Measurements from ENCODE around the gene ATE1. TPM values are rescaled to one million over a fixed set of nuclear protein-coding genes. Genes with fewer than 3 reads are reported as not detected.

ATE1 gene
- total RNA-seq, 1 donor from 2014 or later: 36.9 TPM

DNA sequence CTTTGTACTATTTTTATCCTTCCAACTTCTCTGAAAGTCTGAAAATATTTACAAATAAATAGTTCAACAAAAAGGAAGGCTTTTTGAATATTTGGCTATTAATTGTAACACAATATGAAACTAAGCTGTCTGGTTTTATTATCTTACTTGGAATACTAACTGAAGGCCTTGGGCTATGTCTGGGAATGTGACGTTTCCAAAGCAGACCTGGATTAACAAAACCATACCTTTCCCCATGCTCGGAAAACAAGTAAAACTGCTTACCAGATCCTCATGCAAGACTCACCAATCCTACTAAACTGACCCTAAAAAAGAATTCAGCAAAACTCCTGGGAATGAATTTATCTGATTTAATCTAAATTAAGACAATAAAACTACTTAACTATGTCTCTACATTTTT is 116.4 kb downstream of the ATE1 start:
- DNase-seq: no peak
- ATAC-seq: no peak
- intact Hi-C loops (cut with micrococcal nuclease): no loop called here

DNA sequence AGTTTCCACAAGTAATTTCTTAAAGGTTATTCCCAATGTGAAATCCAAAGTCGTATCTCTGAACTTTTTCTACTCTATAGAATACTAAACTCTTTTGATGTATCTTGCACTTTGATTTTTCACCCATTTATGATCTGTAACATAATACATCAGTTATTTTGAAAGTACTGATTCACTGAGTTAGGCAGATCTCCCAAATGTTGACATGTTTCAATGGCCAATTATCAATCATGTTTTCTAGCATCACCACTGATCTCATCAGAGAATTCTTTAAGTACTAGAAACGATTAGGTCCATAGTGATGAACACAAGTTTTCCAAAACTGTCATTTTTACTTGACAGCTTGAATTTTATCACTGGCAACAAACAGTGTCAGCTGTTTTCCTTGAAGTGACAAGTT is 119.0 kb downstream of the ATE1 start:
- intact Hi-C loops (cut with micrococcal nuclease): no loop called here
- DNase-seq (no peak), ATAC-seq (no peak)

DNA sequence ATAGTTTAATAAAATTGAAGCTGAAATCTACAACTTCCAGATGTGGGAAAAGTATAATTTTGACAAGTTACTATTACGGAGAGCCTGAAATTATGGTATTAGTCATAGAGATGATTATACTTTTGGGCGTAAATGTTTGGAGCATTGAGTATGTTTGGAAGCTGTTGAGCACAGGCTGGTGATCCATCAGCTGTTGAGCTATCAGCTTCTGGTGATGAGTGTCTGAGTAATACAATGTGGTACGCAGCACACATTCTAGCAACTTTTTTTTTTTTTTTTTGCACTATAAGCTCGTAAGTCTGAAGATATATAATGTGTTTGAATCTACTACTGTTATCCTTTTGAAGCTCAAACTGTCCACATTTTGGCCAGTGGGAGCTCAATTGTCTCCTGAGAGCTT is 123.4 kb downstream of the ATE1 start:
- ATAC-seq: peak; percentile 57
- no peak for DNase-seq

DNA sequence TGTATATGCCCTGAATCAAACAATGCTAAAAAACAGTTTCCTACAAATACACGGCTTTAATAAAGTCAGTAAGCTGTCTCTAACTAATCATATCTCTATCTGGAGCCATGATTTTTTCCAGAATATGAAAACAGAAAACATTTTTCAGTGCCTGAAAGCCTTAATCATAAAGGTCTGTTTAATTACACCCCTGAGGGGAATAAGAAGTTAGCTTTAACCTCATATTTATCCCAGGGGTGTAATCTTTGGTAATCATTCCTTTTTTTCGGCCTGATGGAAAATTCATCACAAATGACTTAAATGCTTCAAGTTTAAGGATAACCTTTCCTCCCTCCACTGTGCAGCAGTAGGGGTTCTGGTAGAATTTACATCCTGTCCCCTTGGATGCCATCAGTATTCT is 124.2 kb downstream of the ATE1 start:
- ATAC-seq: no peak
- intact Hi-C loops (cut with micrococcal nuclease): no loop called here
- DNase-seq: no peak

More for the DNA sequence above, 123.4 kb downstream of the ATE1 start:
- intact Hi-C loops (cut with micrococcal nuclease): no loop called here

DNA sequence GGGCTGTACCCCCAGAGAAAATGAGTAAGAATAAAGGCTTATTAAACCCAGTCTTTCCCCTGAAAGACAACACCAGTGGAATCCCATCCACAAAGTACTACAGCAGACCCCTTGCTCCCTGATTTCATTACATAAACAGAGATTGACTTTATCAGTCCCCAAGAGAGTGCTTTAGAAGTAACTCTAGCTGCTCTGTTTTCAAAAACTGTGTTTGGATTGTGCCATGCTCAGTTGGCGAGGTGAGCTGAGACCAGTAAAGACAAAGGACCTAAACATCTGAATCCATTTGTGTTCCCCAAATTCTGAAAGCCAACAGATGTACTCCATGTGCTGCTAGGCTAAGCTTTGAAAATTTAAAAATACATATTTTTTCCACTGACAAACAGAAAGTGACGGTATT is 127.0 kb downstream of the ATE1 start:
- ATAC-seq: no peak
- intact Hi-C loops (cut with micrococcal nuclease): no loop called here
- DNase-seq: no peak

DNA sequence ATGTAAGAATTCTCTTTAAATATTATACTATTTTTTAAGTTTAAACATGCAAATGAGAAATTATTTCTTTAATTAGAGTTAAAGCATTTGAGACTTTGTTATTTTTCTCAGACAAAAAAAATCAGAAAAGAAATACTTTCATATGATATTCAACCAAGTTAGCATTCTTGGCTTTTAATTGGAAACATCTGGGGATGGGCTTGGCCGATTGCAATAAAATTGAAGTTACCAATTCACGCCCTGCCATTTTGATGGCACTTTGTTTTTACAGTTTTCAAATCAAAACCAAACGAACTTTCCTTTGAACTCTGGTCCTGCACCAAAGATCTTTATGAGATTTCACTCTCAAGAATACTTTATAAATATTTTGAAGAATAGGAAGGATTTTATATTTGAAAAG is 127.7 kb downstream of the ATE1 start:
- intact Hi-C loops (cut with micrococcal nuclease): no loop called here
- ATAC-seq (no peak), DNase-seq (no peak)

DNA sequence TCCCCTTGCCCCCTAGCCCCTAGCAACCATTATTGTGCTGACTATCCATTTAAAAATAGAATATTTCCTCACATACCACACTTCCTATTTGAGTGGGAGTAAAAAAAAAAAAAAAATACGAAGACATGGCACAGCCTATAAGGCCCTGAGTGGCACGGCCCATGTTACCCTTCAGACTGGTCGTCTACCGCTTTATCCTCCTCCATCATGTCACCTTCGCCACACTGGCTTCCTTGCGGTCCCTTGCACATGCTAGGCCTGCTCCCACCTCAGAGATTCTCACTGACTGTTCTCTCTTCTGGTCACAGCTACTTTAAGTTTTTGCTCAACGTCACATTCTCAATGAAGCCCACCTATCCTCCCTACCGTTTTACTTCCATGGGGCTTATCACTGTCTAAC is 130.3 kb downstream of the ATE1 start:
- DNase-seq (no peak), ATAC-seq (no peak)
- intact Hi-C loops (cut with micrococcal nuclease): no loop called here

DNA sequence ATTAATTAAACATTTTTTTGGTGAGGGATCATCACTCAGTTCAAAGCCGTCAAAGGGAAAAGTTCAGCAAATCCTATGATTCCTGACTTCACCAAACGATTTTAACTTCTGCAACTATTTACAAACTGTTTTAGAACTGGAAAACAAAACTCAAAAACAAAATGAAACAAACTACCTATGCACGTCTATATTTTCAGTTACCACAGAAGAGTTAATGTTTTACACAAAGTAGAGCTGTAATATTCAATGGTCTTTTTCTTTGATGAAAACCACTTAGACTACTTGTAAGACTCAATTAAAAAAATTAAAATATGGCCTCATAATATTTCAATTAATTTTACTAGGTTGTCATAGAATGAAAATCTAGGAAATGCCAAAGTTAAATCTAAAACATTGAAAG is 131.5 kb downstream of the ATE1 start:
- ATAC-seq (no peak), DNase-seq (no peak)
- intact Hi-C loops (cut with micrococcal nuclease): no loop called here

DNA sequence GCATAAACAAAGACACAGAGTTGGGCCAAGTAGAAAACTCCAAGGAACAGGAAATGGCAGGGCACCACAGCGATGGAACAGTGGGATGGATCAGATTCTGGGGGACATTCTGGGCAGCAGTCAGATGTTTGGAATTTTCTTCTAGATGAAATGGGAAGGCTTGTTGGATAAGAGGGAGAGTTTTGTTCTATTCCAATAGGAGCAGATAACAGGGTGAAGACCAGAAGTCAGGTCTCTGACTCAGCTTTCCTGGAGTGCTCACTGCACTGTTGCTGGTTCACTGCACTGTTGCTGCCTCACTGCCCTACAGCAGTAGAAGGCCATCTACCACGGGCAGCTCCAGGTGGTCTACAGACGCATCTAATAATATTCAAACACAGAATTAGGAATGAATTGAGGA is 135.6 kb downstream of the ATE1 start:
- intact Hi-C loops (cut with micrococcal nuclease): no loop called here
- ATAC-seq: peak; percentile 50
- DNase-seq: no peak

DNA sequence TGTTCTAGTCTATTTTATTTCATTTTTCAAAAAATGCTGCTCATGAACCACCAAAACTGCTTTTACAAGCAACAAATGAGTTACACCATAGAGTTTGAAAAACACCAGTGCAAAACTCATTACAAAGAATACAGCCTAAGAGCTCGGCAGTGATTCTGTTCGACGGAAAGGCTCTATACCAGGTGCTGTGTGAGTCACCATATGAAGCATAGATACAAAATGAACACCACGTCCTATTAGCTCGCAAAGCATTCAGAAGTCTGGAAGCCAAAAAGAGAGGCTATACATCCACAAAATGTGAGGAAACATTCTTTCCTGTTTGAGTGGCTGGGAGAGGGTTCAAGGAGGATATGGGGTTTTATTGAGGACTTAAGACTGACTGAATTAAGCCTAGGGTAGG is 136.1 kb downstream of the ATE1 start:
- intact Hi-C loops (cut with micrococcal nuclease): no loop called here
- ATAC-seq (no peak), DNase-seq (no peak)

DNA sequence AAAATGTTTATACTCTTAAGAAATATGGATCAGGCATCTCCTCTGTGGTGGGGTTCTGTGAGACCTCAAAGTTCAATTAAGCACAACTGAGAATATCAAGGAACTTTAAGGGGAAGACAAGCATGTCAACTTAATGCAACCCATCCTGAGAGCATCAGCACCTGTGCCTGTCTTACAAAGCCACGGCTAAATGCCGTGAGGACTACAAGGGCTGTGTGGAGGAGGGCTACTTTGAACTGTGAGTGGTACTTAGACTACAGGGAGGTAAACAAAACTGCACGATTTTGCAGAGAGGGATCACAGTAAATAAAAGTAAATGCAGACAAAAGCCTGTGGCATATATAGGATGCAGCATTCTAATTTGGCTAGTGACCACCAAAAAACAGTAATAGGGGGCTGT is 139.1 kb downstream of the ATE1 start:
- no peak for ATAC-seq
- intact Hi-C loops (cut with micrococcal nuclease): no loop called here

DNA sequence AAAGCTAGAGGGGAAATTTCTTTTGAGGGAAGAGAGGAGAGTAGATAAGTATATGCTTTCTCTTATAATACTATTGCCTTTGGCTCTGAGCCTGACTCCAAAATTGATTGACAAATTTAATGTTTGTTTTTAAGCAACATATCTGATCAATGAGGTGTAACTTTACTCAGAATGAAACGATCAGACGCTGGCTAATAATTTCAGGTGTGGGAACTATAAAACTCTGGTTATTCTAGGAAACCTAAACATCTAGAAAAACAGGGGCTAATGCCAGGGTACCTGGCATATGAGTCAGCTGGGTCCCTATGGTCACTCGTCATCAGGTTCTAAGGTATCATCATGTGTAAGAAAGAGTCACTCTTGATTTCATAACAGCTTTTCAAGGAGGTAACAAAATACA is 139.7 kb downstream of the ATE1 start:
- no peak for ATAC-seq
- DNase-seq: no peak
- intact Hi-C loops (cut with micrococcal nuclease): no loop called here

More for the DNA sequence above, 139.1 kb downstream of the ATE1 start:
- DNase-seq: no peak

DNA sequence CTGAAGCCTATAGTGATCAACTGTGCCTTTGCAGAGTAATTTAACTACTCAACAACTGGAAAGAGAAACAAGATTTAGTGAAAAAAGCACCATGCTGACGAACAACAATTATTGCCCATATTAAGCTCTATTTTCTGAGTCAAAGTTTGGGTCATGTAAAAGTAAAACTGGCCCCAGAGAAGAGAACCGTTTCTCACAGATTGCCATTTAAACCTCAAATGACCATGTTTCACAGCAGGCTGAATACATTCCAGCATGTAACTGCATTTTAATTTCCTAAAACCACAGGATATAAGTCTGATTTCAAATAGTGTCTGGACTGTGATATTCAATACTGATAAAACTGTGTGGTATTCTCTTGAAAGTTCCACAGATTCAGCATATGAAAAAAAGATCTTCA is 140.7 kb downstream of the ATE1 start:
- no peak for DNase-seq
- ATAC-seq: no peak
- intact Hi-C loops (cut with micrococcal nuclease): no loop called here

DNA sequence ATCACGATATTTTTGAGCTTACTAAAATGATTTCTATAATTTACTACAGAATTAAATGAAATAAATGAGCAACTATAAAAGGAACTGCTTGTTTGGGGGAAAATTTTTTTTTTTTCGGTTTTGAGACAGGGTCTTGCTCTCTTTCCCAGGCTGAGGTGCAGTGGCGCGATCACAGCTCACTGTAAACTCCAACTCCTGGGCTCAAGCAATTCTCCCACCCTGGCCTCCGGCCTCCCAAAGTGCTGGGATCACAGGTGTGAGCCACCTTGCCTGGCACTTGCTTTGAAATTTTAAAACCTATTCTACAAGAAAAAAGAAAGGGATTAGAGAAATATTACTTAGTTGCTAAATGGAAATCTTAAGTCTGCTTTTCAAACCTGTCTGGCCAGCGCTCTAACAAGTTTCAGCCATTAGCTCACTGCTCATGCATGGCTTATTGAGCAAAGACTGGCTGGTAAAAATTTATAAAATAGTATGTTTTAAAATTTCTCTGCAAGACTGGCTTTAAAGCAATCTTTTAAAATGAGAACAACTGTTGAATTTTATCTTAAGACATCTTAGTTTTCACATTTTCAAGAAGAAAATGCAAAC is 144.0 kb downstream of the ATE1 start:
- intact Hi-C loops (cut with micrococcal nuclease): no loop called here
- DNase-seq (no peak), ATAC-seq (no peak)

DNA sequence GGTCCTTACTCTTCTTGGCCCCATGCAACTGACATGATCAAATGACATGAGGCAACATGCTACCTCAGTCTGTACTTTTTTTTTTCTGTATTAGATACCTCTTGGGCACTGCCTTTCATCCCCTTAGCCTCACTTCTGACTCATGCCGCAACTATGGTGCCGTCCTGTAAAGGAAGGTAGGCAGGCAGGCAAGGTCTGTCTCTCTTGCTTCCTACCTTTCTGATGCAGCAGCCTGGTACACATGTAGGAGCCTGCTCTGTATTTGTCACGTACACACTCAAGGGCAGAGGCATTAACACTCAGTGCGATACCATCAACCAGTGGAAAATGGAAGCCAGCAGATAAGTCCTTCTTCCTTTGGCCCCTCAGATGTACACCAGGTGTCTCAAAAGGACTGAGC is 146.7 kb downstream of the ATE1 start:
- intact Hi-C loops (cut with micrococcal nuclease): no loop called here
- ATAC-seq (no peak), DNase-seq (no peak)

DNA sequence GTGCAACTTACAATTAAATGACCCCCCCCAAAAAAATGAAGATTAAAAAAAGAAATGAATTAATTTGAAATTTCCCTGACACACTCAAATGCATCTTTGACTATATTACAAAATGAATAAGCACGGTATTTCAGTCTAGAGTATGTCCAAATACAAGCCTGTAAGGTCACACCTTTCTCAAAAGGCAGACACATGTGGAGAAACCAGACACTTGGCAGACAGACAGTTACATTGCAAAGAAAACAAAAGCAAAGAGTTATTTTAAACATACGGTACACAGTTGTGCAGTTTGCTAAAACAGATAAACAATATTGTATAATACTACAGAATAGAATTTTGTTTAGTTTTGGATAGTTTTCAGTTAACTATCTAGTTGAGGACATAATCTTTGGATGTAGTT is 153.0 kb downstream of the ATE1 start:
- intact Hi-C loops (cut with micrococcal nuclease): no loop called here
- ATAC-seq: peak; percentile 47
- no peak for DNase-seq

DNA sequence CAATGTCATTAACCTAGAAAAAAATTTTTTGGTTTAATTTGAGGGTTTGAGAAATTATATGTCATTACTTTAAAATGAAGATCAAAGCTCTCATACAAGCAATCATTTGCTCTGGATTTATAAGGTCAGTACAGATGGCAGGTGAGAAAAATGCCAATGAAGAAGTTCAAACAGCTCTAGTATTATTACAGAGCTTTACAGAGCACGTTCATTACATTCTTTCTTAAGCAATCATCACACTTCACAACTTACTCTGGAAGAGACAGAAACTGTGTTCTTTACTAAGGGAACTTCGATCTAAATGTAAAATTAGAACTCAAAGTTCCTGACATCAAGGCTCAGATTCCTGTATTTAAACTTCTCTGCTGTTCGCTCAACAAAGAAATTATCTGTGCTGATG is 153.4 kb downstream of the ATE1 start:
- intact Hi-C loops (cut with micrococcal nuclease): no loop called here
- no peak for DNase-seq
- no peak for ATAC-seq

DNA sequence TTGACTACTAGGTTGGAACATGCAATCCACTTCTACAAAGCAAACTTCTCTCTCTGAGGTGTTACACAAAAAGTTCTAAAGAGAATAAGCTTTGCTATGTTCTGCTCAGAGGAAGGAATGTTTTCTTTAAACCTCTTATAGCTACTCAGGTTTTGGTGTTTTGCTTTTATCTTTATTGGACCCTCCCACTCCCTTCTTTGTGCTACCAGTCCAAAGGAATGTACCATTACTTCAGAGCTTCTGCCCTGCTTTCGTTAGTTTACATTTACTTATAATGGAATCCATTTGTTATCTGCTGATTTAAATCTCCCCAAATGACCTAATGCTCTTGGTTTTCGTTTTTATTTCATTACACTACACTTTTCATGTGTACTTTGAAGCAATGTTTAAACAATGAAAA is 154.9 kb downstream of the ATE1 start:
- ATAC-seq: no peak
- intact Hi-C loops (cut with micrococcal nuclease): no loop called here
- no peak for DNase-seq

DNA sequence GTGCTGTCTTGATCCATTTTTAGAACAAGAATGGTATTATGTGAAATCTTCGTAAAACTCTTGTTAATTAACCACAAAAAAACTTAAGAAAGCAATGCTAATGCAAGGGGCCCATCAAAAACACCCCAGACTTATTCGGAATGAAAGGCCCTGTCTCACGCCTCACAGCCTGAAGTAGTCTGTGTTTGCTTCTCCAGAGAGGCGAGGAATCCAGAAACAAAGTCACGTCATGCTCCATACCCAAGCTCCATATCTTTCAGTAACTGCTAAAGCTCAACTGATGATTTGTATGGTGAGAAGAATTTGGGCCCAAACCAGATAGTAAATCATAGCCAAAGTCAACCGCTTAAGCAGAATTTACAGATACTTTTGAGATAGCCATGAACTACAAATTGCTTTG is 155.4 kb downstream of the ATE1 start:
- intact Hi-C loops (cut with micrococcal nuclease): no loop called here
- DNase-seq: no peak
- peak; percentile 80 for ATAC-seq

DNA sequence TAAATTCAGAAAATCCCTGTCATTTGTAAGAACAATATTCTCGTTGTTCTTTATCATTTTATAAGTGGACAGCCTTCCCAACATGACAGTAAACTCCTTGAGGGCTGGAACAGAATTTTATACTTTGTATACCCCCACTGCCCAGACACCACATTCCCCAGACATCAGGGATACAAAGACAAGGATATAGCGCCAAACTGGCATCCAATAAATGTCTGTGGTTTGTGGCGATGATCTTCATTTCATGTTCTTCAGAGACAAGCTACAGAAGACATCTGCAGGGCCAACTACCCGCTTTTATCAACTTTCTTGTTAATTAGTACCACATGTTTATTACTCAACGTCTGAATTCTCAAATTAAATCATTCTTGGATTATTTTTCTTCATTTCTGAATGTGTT is 155.9 kb downstream of the ATE1 start:
- peak; percentile 73 for ATAC-seq
- intact Hi-C loops (cut with micrococcal nuclease): no loop called here
- no peak for DNase-seq

DNA sequence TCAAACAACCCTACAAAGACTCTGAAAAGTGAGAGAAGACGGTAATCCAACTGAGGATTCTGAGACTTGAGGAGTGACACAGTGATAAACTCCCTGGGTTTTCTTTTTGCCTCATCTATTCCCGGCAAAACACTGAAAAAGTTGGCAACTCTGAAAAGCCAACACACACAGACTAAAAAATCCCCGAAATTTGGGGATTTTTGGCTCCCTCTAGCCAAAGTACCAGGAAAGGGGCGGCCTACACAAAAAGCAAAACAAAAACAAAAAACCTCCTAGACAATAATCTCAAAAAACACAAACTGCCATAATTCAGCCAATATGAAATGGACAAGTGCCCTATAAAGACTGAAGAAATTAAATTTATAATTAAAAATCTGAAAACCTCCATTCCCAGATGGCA is 161.4 kb downstream of the ATE1 start:
- intact Hi-C loops (cut with micrococcal nuclease): no loop called here
- ATAC-seq: no peak

DNA sequence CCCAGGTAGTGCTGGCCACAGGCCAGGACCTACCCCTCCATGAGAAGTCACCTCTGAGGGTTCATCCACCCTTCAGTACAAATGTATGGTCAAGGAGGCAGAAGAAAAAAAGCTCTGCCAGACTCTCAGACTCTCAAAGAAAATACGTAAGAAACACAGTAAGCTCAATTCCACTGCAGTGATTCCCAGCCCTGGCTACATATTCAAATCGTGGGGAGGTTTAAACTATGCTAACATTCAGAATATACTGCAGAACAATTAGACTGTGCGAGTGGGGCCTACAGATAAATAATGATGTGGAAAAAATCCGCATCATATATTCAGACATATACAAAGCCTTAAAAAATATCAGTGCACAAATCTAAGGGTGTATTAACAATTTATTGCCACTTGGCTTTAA is 162.6 kb downstream of the ATE1 start:
- intact Hi-C loops (cut with micrococcal nuclease): no loop called here
- no peak for ATAC-seq

More for the DNA sequence above, 161.4 kb downstream of the ATE1 start:
- no peak for DNase-seq

More for the DNA sequence above, 162.6 kb downstream of the ATE1 start:
- DNase-seq: no peak

Measured in left ventricle myocardium superior (tissue), 1 donor.